ENCODE measurements around the gene SLC12A7.

DNA sequence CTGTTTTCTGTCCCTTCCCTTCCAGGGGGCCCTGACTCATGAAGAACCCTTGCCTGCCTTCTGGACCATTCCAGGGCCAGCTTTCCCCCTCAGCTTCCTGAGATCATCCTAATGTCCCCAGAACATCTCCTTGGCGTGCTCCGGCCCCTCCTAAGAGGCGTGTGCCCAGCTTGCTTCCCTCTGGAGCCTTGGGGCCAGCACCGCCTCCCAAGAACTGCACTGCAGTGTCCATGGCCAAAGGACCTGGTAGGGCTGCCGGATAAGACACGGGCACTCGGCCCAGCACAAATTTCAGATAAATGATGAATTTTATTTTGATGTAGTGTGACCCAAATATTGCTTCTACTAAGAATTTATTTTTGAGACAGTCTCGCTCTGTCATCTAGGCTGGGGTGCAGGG lies 20.7 kb upstream of the SLC12A7 start:
- TF ChIP-seq, protein P1, sequence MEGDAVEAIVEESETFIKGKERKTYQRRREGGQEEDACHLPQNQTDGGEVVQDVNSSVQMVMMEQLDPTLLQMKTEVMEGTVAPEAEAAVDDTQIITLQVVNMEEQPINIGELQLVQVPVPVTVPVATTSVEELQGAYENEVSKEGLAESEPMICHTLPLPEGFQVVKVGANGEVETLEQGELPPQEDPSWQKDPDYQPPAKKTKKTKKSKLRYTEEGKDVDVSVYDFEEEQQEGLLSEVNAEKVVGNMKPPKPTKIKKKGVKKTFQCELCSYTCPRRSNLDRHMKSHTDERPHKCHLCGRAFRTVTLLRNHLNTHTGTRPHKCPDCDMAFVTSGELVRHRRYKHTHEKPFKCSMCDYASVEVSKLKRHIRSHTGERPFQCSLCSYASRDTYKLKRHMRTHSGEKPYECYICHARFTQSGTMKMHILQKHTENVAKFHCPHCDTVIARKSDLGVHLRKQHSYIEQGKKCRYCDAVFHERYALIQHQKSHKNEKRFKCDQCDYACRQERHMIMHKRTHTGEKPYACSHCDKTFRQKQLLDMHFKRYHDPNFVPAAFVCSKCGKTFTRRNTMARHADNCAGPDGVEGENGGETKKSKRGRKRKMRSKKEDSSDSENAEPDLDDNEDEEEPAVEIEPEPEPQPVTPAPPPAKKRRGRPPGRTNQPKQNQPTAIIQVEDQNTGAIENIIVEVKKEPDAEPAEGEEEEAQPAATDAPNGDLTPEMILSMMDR (conservative IDR thresholded peaks at IDR 0.05; ENCODE audit: low read length), result no peak
- no peak for TF ChIP-seq EZH2phosphoT487 (IDR thresholded peaks at IDR 0.05; ENCODE audit: borderline replicate concordance)

Measured in Loucy (cell line).